Neuronal stem cell (in vitro differentiated cells): ENCODE measurements around the gene SMG1.

Source experiments
- DNase-seq: peaks from one replicate; pipeline ENCODE4 v3.0.0-alpha.2; 2013; ENCODE audit warnings: low spot score
- H2AFZ ChIP-seq: one replicate; pipeline ENCODE4 v1.6.1; 2013; ENCODE audit warnings: mild to moderate bottlenecking, low read length, inconsistent platforms
- H2AK5ac ChIP-seq: 2 replicates; pipeline ENCODE4 v1.6.1; 2013; ENCODE audit warnings: low read depth, mild to moderate bottlenecking, inconsistent platforms, low read length, moderate library complexity, mixed read lengths
- H2BK120ac ChIP-seq: 2 replicates; pipeline ENCODE4 v1.6.1; 2013; ENCODE audit warnings: low read depth, mild to moderate bottlenecking, inconsistent platforms, low read length, moderate library complexity, mixed read lengths
- H2BK12ac ChIP-seq: one replicate; pipeline ENCODE4 v1.6.1; 2013; ENCODE audit warnings: low read length, inconsistent platforms
- H2BK15ac ChIP-seq: 2 replicates; pipeline ENCODE4 v1.6.1; 2013; ENCODE audit warnings: mild to moderate bottlenecking, low read length, inconsistent platforms, mixed read lengths
- H2BK5ac ChIP-seq: one replicate; pipeline ENCODE4 v1.6.1; 2013; ENCODE audit warnings: inconsistent platforms, mild to moderate bottlenecking, low read length, moderate library complexity
- H3K14ac ChIP-seq: one replicate; pipeline ENCODE4 v1.6.1; 2013; ENCODE audit warnings: low read length, inconsistent platforms
- H3K18ac ChIP-seq: 2 replicates; pipeline ENCODE4 v1.6.1; 2013; ENCODE audit warnings: low read length, inconsistent platforms
- H3K23ac ChIP-seq: 2 replicates; pipeline ENCODE4 v1.6.1; 2013; ENCODE audit warnings: low read depth, mild to moderate bottlenecking, mixed read lengths, low read length, inconsistent platforms; ENCODE audit not compliant: poor library complexity
- H3K27ac ChIP-seq: replicated peaks from 3 replicates; pipeline ENCODE4 v1.5.1; 2013; ENCODE audit warnings: low read length, inconsistent platforms
- H3K27me3 ChIP-seq, 3 experiments: 2 replicates each; pipeline ENCODE4 v1.6.1; 2013; ENCODE audit warnings: low read length in 3 of 3, mild to moderate bottlenecking in 2 of 3, inconsistent platforms in 1 of 3, low read depth in 1 of 3, mixed read lengths in 1 of 3, moderate library complexity in 1 of 3; ENCODE audit not compliant: control insufficient read depth in 3 of 3, insufficient read depth in 3 of 3
- H3K36me3 ChIP-seq, 2 donors: replicated peaks in 1 of 2; 2 replicates each; pipeline ENCODE4 v1.6.1; 2013; ENCODE audit warnings: low read length in 2 of 2; ENCODE audit not compliant: control insufficient read depth in 2 of 2, insufficient read depth in 2 of 2
- H3K4ac ChIP-seq: 2 replicates; pipeline ENCODE4 v1.6.1; 2013; ENCODE audit warnings: inconsistent platforms, mild to moderate bottlenecking, low read length, moderate library complexity
- H3K4me1 ChIP-seq, 2 donors: 1 replicate in 1 of 2; 2 replicates in 1 of 2; pipeline ENCODE4 v1.6.1; 2013; ENCODE audit warnings: low read length in 2 of 2, low read depth in 1 of 2; ENCODE audit not compliant: control insufficient read depth in 2 of 2, insufficient read depth in 1 of 2
- H3K4me2 ChIP-seq: one replicate; pipeline ENCODE4 v1.6.1; 2013; ENCODE audit warnings: mild to moderate bottlenecking, low read length, inconsistent platforms; ENCODE audit not compliant: insufficient read depth, poor library complexity, severe bottlenecking
- H3K4me3 ChIP-seq, 2 donors: 2 replicates each; pipeline ENCODE4 v1.5.1; 2013; ENCODE audit warnings: low read length in 2 of 2, mild to moderate bottlenecking in 2 of 2, inconsistent platforms in 1 of 2, moderate library complexity in 1 of 2
- H3K79me1 ChIP-seq: one replicate; pipeline ENCODE4 v1.6.1; 2013; ENCODE audit warnings: low read depth, mild to moderate bottlenecking, inconsistent platforms, low read length, moderate library complexity
- H3K9ac ChIP-seq: one replicate; pipeline ENCODE4 v1.6.1; 2013; ENCODE audit warnings: mild to moderate bottlenecking, low read depth, low read length, inconsistent platforms; ENCODE audit not compliant: poor library complexity
- H3K9me3 ChIP-seq, 2 donors: replicated peaks in 1 of 2; 2 replicates each; pipeline versions ENCODE3 to v1.6.1; 2013; ENCODE audit warnings: low read length in 2 of 2, mild to moderate bottlenecking in 2 of 2, inconsistent platforms in 1 of 2, low read depth in 1 of 2, mixed read lengths in 1 of 2, moderate library complexity in 1 of 2; ENCODE audit not compliant: control insufficient read depth in 2 of 2, insufficient read depth in 1 of 2
- H4K8ac ChIP-seq: one replicate; pipeline ENCODE4 v1.6.1; 2013; ENCODE audit warnings: low read depth, mild to moderate bottlenecking, inconsistent platforms, low read length, moderate library complexity
- H4K91ac ChIP-seq: one replicate; pipeline ENCODE4 v1.6.1; 2013; ENCODE audit warnings: low read length, low read depth, mild to moderate bottlenecking, inconsistent platforms; ENCODE audit not compliant: poor library complexity
- WGBS, 2 donors: extraction: QIAGEN DNeasy Blood & Tissue Kit; methylation state at CpG; one replicate each; pipeline ENCODE4 v1.1.7; 2013; ENCODE audit warnings: missing lambda C conversion rate in 2 of 2, mixed read lengths in 1 of 2; ENCODE audit not compliant: insufficient read length in 2 of 2, insufficient replicate concordance in 1 of 2; ENCODE audit errors: extremely low coverage in 2 of 2; 5-methylcytosine and 5-hydroxymethylcytosine counted together

The SMG1 gene

DNA sequence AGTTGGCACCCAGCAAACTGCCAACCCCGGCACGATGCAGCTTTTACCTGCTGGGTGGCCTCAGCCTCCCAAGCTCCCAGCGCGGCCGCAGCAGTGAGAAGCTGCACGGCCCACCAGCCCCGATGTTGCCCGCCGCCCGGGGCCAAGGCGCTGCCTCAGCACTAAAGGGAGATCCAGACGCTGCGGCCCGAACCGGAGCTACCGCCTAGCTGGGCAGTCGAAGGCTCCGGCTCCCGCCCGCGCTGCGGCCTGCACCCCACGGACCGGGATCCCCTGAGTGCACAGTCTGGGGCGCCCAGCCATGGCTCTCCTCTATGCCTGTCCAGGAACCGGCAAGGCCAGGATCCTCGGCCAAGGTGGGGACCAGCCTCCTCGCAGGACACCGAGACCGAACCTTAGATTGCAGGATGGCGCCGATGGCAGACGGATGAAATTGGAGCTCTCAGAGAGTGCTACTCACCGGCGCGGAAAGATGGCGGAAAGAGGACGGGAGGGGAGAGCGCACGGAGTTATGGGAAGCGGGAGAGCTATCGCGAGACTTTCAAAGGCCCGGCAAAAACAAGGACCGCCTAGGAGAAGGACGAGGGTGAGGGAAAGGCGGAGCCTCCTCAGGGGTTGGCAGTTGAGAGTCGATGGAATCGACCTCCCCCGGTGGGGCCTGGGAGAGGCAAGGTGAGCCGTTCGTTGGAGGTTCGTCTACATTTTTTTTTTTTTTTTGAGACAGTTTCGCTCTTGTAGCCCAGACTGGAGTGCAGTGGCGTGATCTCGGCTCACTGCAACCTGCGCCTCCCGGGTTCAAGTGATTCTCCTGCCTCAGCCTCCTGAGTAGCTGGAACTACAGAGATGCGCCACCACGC is 136.1 kb downstream of the SMG1 start, which contains the start of gene RPS15A:
Gene RPS15A (minus strand): TSS at position 485 of the 857 bp plus-strand sequence. CDS start 1,221 bp downstream, outside the sequence.
- Histone ChIP-seq H3K36me3 (peaks cover 51 to 87% of the 10 kb centered on the region in 2 donors), H3K9me3 (no peaks in the 10 kb centered on the region)

DNA sequence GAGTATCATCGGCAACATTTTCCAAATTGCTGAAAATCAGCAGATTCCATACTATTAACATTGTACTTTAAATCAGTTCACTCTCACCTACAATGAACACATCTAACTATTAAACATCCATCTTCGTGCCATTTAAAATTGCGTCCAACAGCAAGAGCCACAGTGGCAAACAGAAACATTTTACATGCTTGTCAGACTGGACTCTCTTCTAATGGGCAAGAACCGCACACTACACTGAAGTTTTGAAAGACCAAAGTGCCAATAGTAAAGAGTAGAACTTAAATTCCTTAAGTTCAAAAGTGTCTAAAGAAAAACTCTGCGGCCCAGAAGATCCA is 136.7 kb downstream of the SMG1 start:
- H2BK12ac ChIP-seq: no peak overlapping the region
- H3K18ac ChIP-seq: peak overlapping the region; percentile 98
- WGBS, 2 donors: no CpG with 5 or more reads among the region's 5 CpGs
- peak overlapping the region; percentile 74 for H3K4me2 ChIP-seq
- H4K8ac ChIP-seq: no peak overlapping the region
- H3K9me3 ChIP-seq: no peaks in the 10 kb centered on the region
- no peak overlapping the region for H3K14ac ChIP-seq
- H3K79me1 ChIP-seq: no peaks in the 10 kb centered on the region
- no peak overlapping the region for H4K91ac ChIP-seq
- H3K23ac ChIP-seq: no peak overlapping the region
- H3K4ac ChIP-seq: no peak overlapping the region
- peaks cover 8 to 15% of the 10 kb centered on the region in 2 donors for H3K4me1 ChIP-seq
- no peak overlapping the region for H2BK15ac ChIP-seq
- H3K27me3 ChIP-seq: no peaks in the 10 kb centered on the region
- no peak overlapping the region for H3K27ac ChIP-seq
- H3K36me3 ChIP-seq: peaks cover 53 to 87% of the 10 kb centered on the region in 2 donors
- no peak overlapping the region for H2BK120ac ChIP-seq
- peak overlapping the region; percentile 76 for H2AK5ac ChIP-seq
- peak overlapping the region; percentile 79 for H2AFZ ChIP-seq
- peak overlapping the region; percentile 96 for H2BK5ac ChIP-seq
- DNase-seq: no peak
- H3K9ac ChIP-seq: peak overlapping the region; percentile 97
- peak overlapping the region; percentile 91 to 97 for H3K4me3 ChIP-seq

More for the DNA sequence above, 136.1 kb downstream of the SMG1 start, which contains the start of gene RPS15A:
- H4K91ac ChIP-seq: no peak within 1 kb of the TSS
- peak within 1 kb of the TSS; percentile 76 for H2AK5ac ChIP-seq
- peak; percentile 93 for DNase-seq
- H3K4me2 ChIP-seq: peak within 1 kb of the TSS; percentile 74
- peak within 1 kb of the TSS; percentile 80 for H3K27ac ChIP-seq
- no CpG with 5 or more reads among the region's 60 CpGs for WGBS, 2 donors
- peaks cover 8 to 15% of the 10 kb centered on the region in 2 donors for H3K4me1 ChIP-seq
- peak within 1 kb of the TSS; percentile 79 for H2AFZ ChIP-seq
- H2BK5ac ChIP-seq: peak within 1 kb of the TSS; percentile 96
- no peaks in the 10 kb centered on the region for H3K27me3 ChIP-seq
- H4K8ac ChIP-seq: peak within 1 kb of the TSS; percentile 75
- H3K18ac ChIP-seq: peak within 1 kb of the TSS; percentile 98
- H3K9ac ChIP-seq: peak within 1 kb of the TSS; percentile 97
- no peak within 1 kb of the TSS for H2BK120ac ChIP-seq
- H2BK15ac ChIP-seq: no peak within 1 kb of the TSS
- no peaks in the 10 kb centered on the region for H3K79me1 ChIP-seq
- H2BK12ac ChIP-seq: no peak within 1 kb of the TSS
- peak within 1 kb of the TSS; percentile 26 for H3K4ac ChIP-seq
- H3K23ac ChIP-seq: peak within 1 kb of the TSS; percentile 82
- peak within 1 kb of the TSS; percentile 98 for H3K14ac ChIP-seq
- peak within 1 kb of the TSS; percentile 91 to 97 for H3K4me3 ChIP-seq

DNA sequence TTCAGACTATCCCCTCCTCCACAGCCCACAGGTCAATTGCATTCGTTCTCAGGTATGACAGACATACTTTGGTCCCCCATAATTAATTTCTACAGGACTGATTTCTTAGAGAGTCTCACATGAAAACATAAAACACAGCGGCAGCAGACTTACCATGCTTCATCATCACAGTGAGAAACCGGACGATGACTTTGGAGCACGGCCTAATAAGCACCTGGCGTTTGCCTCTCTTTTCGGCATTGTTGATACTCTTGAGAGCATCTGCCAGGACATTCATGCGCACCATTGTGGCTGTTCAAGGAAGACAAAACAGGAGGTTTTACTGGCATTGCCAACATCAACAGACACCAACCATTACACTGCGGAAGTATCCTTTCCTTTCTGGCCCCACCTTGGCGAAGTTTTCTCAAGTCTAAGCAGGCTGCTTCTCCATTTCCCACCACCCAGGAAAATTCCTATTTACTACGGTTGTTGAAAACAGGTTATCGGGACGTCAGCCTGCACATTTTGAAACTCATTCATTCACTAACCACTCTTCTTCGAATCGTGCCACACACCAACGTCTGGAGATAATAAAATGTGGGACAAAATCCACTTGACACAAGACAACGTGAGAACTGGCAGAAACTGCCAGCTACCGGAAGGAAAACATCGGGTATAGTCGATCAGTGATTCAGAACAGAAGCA is 137.2 kb downstream of the SMG1 start:
- Histone ChIP-seq H3K4me1 (peaks cover 8 to 15% of the 10 kb centered on the region in 2 donors), H3K23ac (no peak overlapping the region), H3K27me3 (no peaks in the 10 kb centered on the region), H4K91ac (no peak overlapping the region), H3K18ac (no peak overlapping the region), H3K4me2 (peak overlapping the region; percentile 74), H2BK120ac (no peak overlapping the region), H2AK5ac (no peak overlapping the region), H3K14ac (no peak overlapping the region), H4K8ac (no peak overlapping the region), H2BK15ac (no peak overlapping the region), H3K36me3 (peaks cover 53 to 87% of the 10 kb centered on the region in 2 donors), H2BK5ac (no peak overlapping the region), H2BK12ac (no peak overlapping the region), H3K79me1 (no peaks in the 10 kb centered on the region), H3K9me3 (no peaks in the 10 kb centered on the region), H2AFZ (no peak overlapping the region), H3K27ac (no peak overlapping the region), H3K4ac (no peak overlapping the region), H3K4me3 (peak overlapping the region; percentile 91 to 97), H3K9ac (no peak overlapping the region)
- WGBS, 2 donors: no CpG with 5 or more reads among the region's 20 CpGs
- DNase-seq: no peak
